Astrocyte (in vitro differentiated cells and primary cell): ENCODE measurements around the gene TOR4A. TPM values are rescaled to one million over a fixed set of nuclear protein-coding genes. Genes with fewer than 3 reads are reported as not detected.

Experiments used
- DNase-seq: peaks from one replicate; pipeline ENCODE4 v3.0.0-alpha.2; 2010; ENCODE audit warnings: low read depth
- FAIRE-seq: peaks from 2 replicates; lab custom pipeline; 2011; peaks lifted over from hg19 to GRCh38; lab: Jason Lieb, UNC
- H2AFZ ChIP-seq: 2 replicates; pipeline ENCODE4 v1.6.0; 2012; ENCODE audit warnings: low read depth, low read length, inconsistent platforms
- H3K27ac ChIP-seq: 2 replicates; pipeline ENCODE4 v1.5.1; 2011; ENCODE audit warnings: low read depth, low read length, inconsistent platforms
- H3K27me3 ChIP-seq: 2 replicates; pipeline ENCODE4 v1.6.0; 2011; ENCODE audit warnings: low read length, inconsistent platforms; ENCODE audit not compliant: insufficient read depth
- H3K36me3 ChIP-seq: 2 replicates; pipeline ENCODE4 v1.5.1; 2011; ENCODE audit warnings: low read length, inconsistent platforms; ENCODE audit not compliant: insufficient read depth
- H3K4me1 ChIP-seq: 2 replicates; pipeline ENCODE4 v1.5.1; 2011; ENCODE audit warnings: low read length, inconsistent platforms; ENCODE audit not compliant: insufficient read depth
- H3K4me2 ChIP-seq: 2 replicates; pipeline ENCODE4 v1.6.0; 2012; ENCODE audit warnings: low read length, inconsistent platforms
- H3K4me3 ChIP-seq: 2 replicates; pipeline ENCODE4 v1.5.1; 2011; ENCODE audit warnings: low read depth, mild to moderate bottlenecking, low read length, inconsistent platforms; ENCODE audit not compliant: insufficient read depth
- H3K79me2 ChIP-seq: 2 replicates; pipeline ENCODE4 v1.6.0; 2012; ENCODE audit warnings: mild to moderate bottlenecking, low read length, inconsistent platforms; ENCODE audit not compliant: insufficient read depth
- H3K9ac ChIP-seq: 2 replicates; pipeline ENCODE4 v1.6.0; 2012; ENCODE audit warnings: mild to moderate bottlenecking, low read length, inconsistent platforms
- H3K9me3 ChIP-seq: 2 replicates; pipeline ENCODE4 v1.5.1; 2012; ENCODE audit warnings: low read depth, mild to moderate bottlenecking, low read length, inconsistent platforms; ENCODE audit not compliant: insufficient read depth
- H4K20me1 ChIP-seq: 2 replicates; pipeline ENCODE4 v1.6.0; 2012; ENCODE audit warnings: low read length, inconsistent platforms; ENCODE audit not compliant: insufficient read depth
- H3K27ac Mint-ChIP-seq: one replicate; pipeline ENCODE4 v1.8.0; 2021; ENCODE audit warnings: mild to moderate bottlenecking, mixed read lengths; ENCODE audit not compliant: unreplicated experiment
- H3K27me3 Mint-ChIP-seq: one replicate; pipeline ENCODE4 v1.8.0; 2021; ENCODE audit warnings: low read depth, mixed read lengths; ENCODE audit not compliant: unreplicated experiment
- H3K36me3 Mint-ChIP-seq: one replicate; pipeline ENCODE4 v1.8.0; 2021; ENCODE audit warnings: low read depth, mixed read lengths; ENCODE audit not compliant: unreplicated experiment
- H3K4me1 Mint-ChIP-seq: one replicate; pipeline ENCODE4 v1.8.0; 2021; ENCODE audit warnings: low read depth, mixed read lengths; ENCODE audit not compliant: unreplicated experiment
- H3K4me3 Mint-ChIP-seq: one replicate; pipeline ENCODE4 v1.8.0; 2021; ENCODE audit warnings: mild to moderate bottlenecking, moderate library complexity, mixed read lengths; ENCODE audit not compliant: unreplicated experiment
- H3K9me3 Mint-ChIP-seq: one replicate; pipeline ENCODE4 v1.8.0; 2021; ENCODE audit warnings: mild to moderate bottlenecking, mixed read lengths; ENCODE audit not compliant: unreplicated experiment
- EZH2 ChIP-seq: IDR thresholded peaks from 2 replicates; pipeline ENCODE4 v1.6.1; 2012; ENCODE audit warnings: mild to moderate bottlenecking, low read length, inconsistent platforms; ENCODE audit not compliant: insufficient read depth
- total RNA-seq: library from RNA; stranded (reverse); gene quantifications from 2 replicates; pipeline ENCODE4 v1.2.1, GENCODE V29; 2021
- TF ChIP-seq, protein P1 (sequence below): IDR thresholded peaks from 2 replicates; pipeline ENCODE4 v1.5.1; 2011; ENCODE audit warnings: low read depth, mild to moderate bottlenecking, inconsistent platforms, low read length, moderate library complexity; ENCODE audit not compliant: insufficient read depth

Gene TOR4A
- total RNA-seq, 1 donor from 2014 or later = 11.8 TPM

DNA sequence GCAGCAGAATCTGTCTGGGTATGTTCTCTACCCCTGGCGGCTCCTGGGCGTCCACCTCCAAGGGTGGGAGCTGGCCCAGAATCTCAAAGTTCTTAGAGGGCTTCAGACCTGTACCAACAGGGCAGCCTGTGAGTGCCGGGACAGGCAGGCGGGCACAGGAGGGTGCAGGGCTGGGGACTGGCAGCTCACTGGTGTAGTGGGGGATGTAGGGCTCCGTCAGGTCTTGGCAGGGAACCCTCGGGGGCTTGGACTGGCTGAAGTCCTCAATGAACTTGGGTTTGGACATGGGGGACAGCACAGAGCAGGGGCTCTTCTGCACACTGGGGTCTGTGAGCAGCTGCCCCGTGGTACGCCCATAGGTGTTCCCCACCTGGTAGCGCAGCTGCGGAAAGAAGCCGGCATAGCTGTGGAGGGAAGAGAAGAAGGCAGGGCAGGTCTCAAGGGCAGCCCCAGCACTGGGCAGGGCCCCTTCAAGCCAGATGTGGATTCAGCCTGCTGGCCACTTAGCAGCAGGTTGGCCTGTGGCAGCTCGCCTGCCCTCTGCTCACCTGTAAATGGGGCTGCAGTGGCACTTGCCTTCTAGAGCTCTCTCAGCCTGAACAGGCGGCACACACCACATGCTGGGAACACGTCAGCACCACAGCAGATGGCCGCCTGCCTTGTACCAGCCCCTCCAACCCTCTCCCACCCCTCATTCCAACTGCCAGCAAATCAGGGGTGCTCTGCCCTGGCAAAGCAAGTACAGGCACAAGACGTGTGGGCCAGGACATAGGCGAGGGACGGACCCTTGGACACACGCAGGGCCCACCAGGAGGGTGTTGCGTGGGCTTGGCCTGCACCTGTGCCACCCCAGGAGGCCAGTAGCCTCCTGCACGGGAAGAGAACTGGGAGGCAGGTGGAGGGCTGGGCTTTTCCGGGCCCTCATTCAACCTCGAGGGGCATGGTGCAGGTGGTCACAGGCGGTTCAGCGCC, 31.8 kb upstream of the TOR4A start:
- FAIRE-seq (no peak), DNase-seq (no peak)
- no peak overlapping the region for H2AFZ ChIP-seq
- no peak overlapping the region for H3K4me3 ChIP-seq
- no peaks in the 10 kb centered on the region for H3K27me3 ChIP-seq
- H3K36me3 ChIP-seq = peaks cover 9% of the 10 kb centered on the region
- H3K4me1 ChIP-seq = peaks cover 18% of the 10 kb centered on the region
- no peak overlapping the region for H3K27ac Mint-ChIP-seq
- H3K9me3 Mint-ChIP-seq = no peaks in the 10 kb centered on the region
- H3K27me3 Mint-ChIP-seq = peaks cover 4% of the 10 kb centered on the region
- peaks cover 8% of the 10 kb centered on the region for H3K36me3 Mint-ChIP-seq
- H3K27ac ChIP-seq = no peak overlapping the region
- H3K79me2 ChIP-seq = peaks cover 32% of the 10 kb centered on the region
- no peak overlapping the region for H3K9ac ChIP-seq
- H3K9me3 ChIP-seq = no peaks in the 10 kb centered on the region
- peaks cover 37% of the 10 kb centered on the region for H4K20me1 ChIP-seq
- H3K4me2 ChIP-seq = no peak overlapping the region
- TF ChIP-seq, protein P1, sequence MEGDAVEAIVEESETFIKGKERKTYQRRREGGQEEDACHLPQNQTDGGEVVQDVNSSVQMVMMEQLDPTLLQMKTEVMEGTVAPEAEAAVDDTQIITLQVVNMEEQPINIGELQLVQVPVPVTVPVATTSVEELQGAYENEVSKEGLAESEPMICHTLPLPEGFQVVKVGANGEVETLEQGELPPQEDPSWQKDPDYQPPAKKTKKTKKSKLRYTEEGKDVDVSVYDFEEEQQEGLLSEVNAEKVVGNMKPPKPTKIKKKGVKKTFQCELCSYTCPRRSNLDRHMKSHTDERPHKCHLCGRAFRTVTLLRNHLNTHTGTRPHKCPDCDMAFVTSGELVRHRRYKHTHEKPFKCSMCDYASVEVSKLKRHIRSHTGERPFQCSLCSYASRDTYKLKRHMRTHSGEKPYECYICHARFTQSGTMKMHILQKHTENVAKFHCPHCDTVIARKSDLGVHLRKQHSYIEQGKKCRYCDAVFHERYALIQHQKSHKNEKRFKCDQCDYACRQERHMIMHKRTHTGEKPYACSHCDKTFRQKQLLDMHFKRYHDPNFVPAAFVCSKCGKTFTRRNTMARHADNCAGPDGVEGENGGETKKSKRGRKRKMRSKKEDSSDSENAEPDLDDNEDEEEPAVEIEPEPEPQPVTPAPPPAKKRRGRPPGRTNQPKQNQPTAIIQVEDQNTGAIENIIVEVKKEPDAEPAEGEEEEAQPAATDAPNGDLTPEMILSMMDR = no peak
- TF ChIP-seq EZH2 = no peak
- H3K4me3 Mint-ChIP-seq = peak overlapping the region; percentile 40
- H3K4me1 Mint-ChIP-seq = peaks cover 18% of the 10 kb centered on the region

DNA sequence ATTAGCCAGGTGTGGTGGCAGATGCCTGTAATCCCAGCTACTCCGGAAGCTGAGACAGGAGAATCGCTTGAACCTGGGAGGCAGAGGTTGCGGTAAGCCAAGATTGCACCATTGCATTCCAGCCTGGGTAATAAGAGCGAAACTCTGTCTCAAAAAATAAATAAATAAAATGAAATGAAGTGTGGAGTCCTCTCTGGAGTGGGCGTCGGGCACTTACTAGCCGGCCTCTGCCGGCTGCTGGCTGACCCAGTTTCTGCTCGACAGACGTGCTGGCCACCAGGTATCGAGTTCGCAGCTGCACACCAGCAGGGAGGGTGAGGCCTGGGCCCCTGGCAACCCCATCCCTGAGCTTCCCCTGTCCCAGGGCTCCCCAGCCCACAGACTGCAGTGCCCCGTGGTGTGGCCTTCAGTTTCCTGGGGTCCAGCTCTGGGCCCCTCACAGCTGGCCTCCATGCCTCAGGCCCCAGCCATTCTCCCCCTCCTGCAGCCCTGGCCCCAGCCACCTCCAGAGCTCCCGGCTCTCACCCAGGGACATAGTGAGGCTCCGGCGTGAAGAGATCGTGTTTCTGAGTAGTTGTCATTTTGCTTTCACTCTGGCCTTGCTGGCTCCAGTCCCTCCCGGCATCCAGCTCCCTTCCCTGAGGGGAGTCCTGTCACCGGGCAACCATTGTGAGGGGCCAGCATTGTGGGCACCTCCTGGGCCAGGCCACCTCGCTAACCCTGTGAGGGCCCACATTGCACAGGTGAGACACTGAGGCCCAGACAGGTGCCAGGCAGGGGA, 30.2 kb upstream of the TOR4A start:
- Histone ChIP-seq H3K27ac (no peak overlapping the region), H3K79me2 (peaks cover 23% of the 10 kb centered on the region), H2AFZ (no peak overlapping the region), H3K4me3 (no peak overlapping the region), H3K4me2 (no peak overlapping the region), H3K9me3 (no peaks in the 10 kb centered on the region), H4K20me1 (peaks cover 29% of the 10 kb centered on the region), H3K27me3 (no peaks in the 10 kb centered on the region), H3K36me3 (peaks cover 7% of the 10 kb centered on the region), H3K4me1 (peaks cover 14% of the 10 kb centered on the region), H3K9ac (no peak overlapping the region)
- FAIRE-seq (no peak), DNase-seq (no peak)
- peaks cover 5% of the 10 kb centered on the region for H3K36me3 Mint-ChIP-seq
- H3K9me3 Mint-ChIP-seq = no peaks in the 10 kb centered on the region
- peaks cover 17% of the 10 kb centered on the region for H3K4me1 Mint-ChIP-seq
- peak overlapping the region; percentile 41 for H3K4me3 Mint-ChIP-seq
- TF ChIP-seq EZH2 = no peak
- TF ChIP-seq, protein P1 = no peak
- H3K27me3 Mint-ChIP-seq = peaks cover 4% of the 10 kb centered on the region
- no peak overlapping the region for H3K27ac Mint-ChIP-seq
